Liver (tissue), 9 donors: ENCODE results near the gene SLTM. TPM values are rescaled to one million over a fixed set of nuclear protein-coding genes. Genes with fewer than 3 reads are reported as not detected.
A peak's percentile ranks its signal among the peaks of the same experiment; 100 is the strongest.

ENCODE experiments used
- DNase-seq: peaks from one replicate; pipeline ENCODE4 v3.0.0-alpha.2; 2017; ENCODE audit warnings: low spot score
- H3K27ac ChIP-seq, 2 donors: one replicate each; pipeline ENCODE4 v1.7.0; 2013; ENCODE audit warnings: inconsistent platforms in 2 of 2, low read length in 2 of 2, control low read depth in 1 of 2, low read depth in 1 of 2, mild to moderate bottlenecking in 1 of 2
- H3K27me3 ChIP-seq, 4 donors: one replicate each; pipeline versions ENCODE4 v1.6.1 to v1.7.0; 2013; ENCODE audit warnings: low read length in 3 of 4, inconsistent platforms in 1 of 4, mild to moderate bottlenecking in 1 of 4, moderate library complexity in 1 of 4; ENCODE audit not compliant: control insufficient read depth in 4 of 4, insufficient read depth in 4 of 4
- H3K36me3 ChIP-seq, 4 donors: one replicate each; pipeline versions ENCODE4 v1.6.1 to v1.7.0; 2013; ENCODE audit warnings: low read length in 3 of 4, mild to moderate bottlenecking in 3 of 4, low read depth in 1 of 4, moderate library complexity in 1 of 4; ENCODE audit not compliant: control insufficient read depth in 4 of 4, insufficient read depth in 3 of 4
- H3K4me1 ChIP-seq, 4 donors: one replicate each; pipeline versions ENCODE4 v1.6.1 to v1.7.0; 2013; ENCODE audit warnings: low read length in 3 of 4, mild to moderate bottlenecking in 3 of 4, moderate library complexity in 1 of 4; ENCODE audit not compliant: control insufficient read depth in 4 of 4, insufficient read depth in 4 of 4
- H3K4me3 ChIP-seq, 3 donors: one replicate each; pipeline versions ENCODE4 v1.6.1 to v1.7.0; 2013; ENCODE audit warnings: low read length in 3 of 3, control low read depth in 1 of 3, low read depth in 1 of 3, mild to moderate bottlenecking in 1 of 3
- H3K9ac ChIP-seq, 2 donors: one replicate each; pipeline ENCODE4 v1.7.0; 2013; ENCODE audit warnings: low read length in 2 of 2, mild to moderate bottlenecking in 2 of 2, moderate library complexity in 2 of 2, control low read depth in 1 of 2, low read depth in 1 of 2
- H3K9me3 ChIP-seq, 4 donors: one replicate each; pipeline versions ENCODE4 v1.6.1 to v1.7.0; 2013; ENCODE audit warnings: low read length in 3 of 4; ENCODE audit not compliant: control insufficient read depth in 4 of 4
- EGR1 ChIP-seq, 2 donors: IDR thresholded peaks; 2 replicates each; pipeline ENCODE4 v1.6.1; 2016 to 2018; ENCODE audit warnings: antibody characterized with exemption in 2 of 2, low read depth in 2 of 2
- FOXA1 ChIP-seq: IDR thresholded peaks from 2 replicates; pipeline ENCODE4 v1.6.1; 2016; ENCODE audit warnings: antibody characterized with exemption
- FOXA2 ChIP-seq: IDR thresholded peaks from 2 replicates; pipeline ENCODE4 v1.6.1; 2016; ENCODE audit warnings: antibody characterized with exemption
- GABPA ChIP-seq, 2 donors: IDR thresholded peaks in 1 of 2; conservative IDR thresholded peaks in 1 of 2; 2 replicates each; pipeline ENCODE4 v1.6.1; 2016; ENCODE audit warnings: antibody characterized with exemption in 2 of 2, mild to moderate bottlenecking in 1 of 2, moderate library complexity in 1 of 2
- HNF4A ChIP-seq, 2 donors: conservative IDR thresholded peaks; 2 replicates each; pipeline ENCODE4 v1.6.1; 2016; ENCODE audit warnings: antibody characterized with exemption in 2 of 2, mild to moderate bottlenecking in 2 of 2
- HNF4G ChIP-seq: IDR thresholded peaks from 2 replicates; pipeline ENCODE4 v1.6.1; 2016; ENCODE audit warnings: antibody characterized with exemption
- JUND ChIP-seq, 2 donors: IDR thresholded peaks; 2 replicates each; pipeline ENCODE4 v1.6.1; 2016; ENCODE audit warnings: antibody characterized with exemption in 2 of 2
- NR2F2 ChIP-seq: IDR thresholded peaks from 2 replicates; pipeline ENCODE4 v1.6.1; 2016; ENCODE audit warnings: antibody characterized with exemption
- RAD21 ChIP-seq, 2 donors: IDR thresholded peaks; 2 replicates each; pipeline ENCODE4 v1.6.1; 2016; ENCODE audit warnings: antibody characterized with exemption in 2 of 2, mild to moderate bottlenecking in 2 of 2
- RXRA ChIP-seq, 2 donors: IDR thresholded peaks; 2 replicates each; pipeline ENCODE4 v1.6.1; 2017 to 2018; ENCODE audit warnings: antibody characterized with exemption in 2 of 2, mild to moderate bottlenecking in 1 of 2
- SP1 ChIP-seq: IDR thresholded peaks from 2 replicates; pipeline ENCODE4 v1.6.1; 2018; ENCODE audit warnings: antibody characterized with exemption, mild to moderate bottlenecking
- TAF1 ChIP-seq: conservative IDR thresholded peaks from 2 replicates; pipeline ENCODE4 v1.6.1; 2016; ENCODE audit warnings: antibody characterized with exemption, mild to moderate bottlenecking
- YY1 ChIP-seq: IDR thresholded peaks from 2 replicates; pipeline ENCODE4 v1.6.1; 2016; ENCODE audit warnings: antibody characterized with exemption, mild to moderate bottlenecking
- WGBS: extraction: QIAGEN DNeasy Blood & Tissue Kit; methylation state at CpG from one replicate; pipeline ENCODE4 v1.1.7; 2013; 5-methylcytosine and 5-hydroxymethylcytosine counted together
- polyA plus RNA-seq, 2 donors: library from polyadenylated mRNA; stranded (reverse) in 1 of 2; unstranded in 1 of 2; fragments of 200-250 nt in 1 of 2; fragments of >200 nt in 1 of 2; fragmentation: Nextera tagmentation in 1 of 2; extraction: Ambion mirVana in 1 of 2; gene quantifications; one replicate each; pipeline versions ENCODE4 v1.2.1 to v1.2.3, GENCODE V29; 2013 to 2015
- total RNA-seq, 2 donors: library from RNA; depleted of rRNA; stranded (reverse); fragments of >200 nt; gene quantifications; one replicate each; pipeline ENCODE4 v1.2.3, GENCODE V29; 2014
- TF ChIP-seq, protein P1 (sequence below): IDR thresholded peaks from 2 replicates; pipeline ENCODE4 v1.6.1; 2016; ENCODE audit warnings: antibody characterized with exemption, mild to moderate bottlenecking
- TF ChIP-seq, protein P2 (sequence below): IDR thresholded peaks from 2 replicates; pipeline ENCODE4 v1.6.1; 2016; ENCODE audit warnings: antibody characterized with exemption
- TF ChIP-seq, protein P3 (sequence below): IDR thresholded peaks from 2 replicates; pipeline ENCODE4 v1.6.1; 2016; ENCODE audit warnings: antibody characterized with exemption
- TF ChIP-seq, protein P4 (sequence below): fragments of 150-350 bp; IDR thresholded peaks from 2 replicates; pipeline ENCODE4 v1.5.1; 2017; ENCODE audit warnings: improper control_type of control experiment, low read depth, low read length; ENCODE audit not compliant: missing input control
- donor health status: healthy.
- donor health status: healthy.
- donor health status: healthy.
- donor health status: healthy.
- donor health status: healthy.

SLTM gene
- total and polyA plus RNA-seq, 4 donors: 20.4 to 78.1 (median 50.1) TPM

DNA sequence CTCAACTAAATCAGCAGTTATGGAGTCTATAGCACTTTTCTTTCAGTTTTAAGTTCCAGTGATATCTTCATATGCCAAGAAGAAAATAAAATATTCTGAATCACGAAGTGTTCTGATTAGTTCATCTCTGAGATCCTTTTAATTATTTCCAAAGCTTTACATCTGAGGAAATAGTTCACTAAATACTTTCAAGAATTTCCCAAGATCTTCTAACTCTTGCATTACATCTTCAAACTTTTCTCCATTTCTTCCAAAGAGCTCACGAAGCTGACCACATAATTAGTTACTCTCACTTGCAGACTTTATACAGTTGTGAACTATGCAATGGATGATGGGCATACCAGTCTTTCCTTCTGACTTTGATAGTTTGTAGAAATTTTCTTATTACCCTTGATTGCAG, 49.8 kb upstream of the SLTM start:
- DNase-seq: no peak
- 86% methylated on average over 2 of the region's 2 CpGs for WGBS
- no peaks in the 10 kb centered on the region for H3K36me3 ChIP-seq
- peaks cover 0 to 11% (median 0%) of the 10 kb centered on the region in 4 donors for H3K4me1 ChIP-seq
- H3K27ac ChIP-seq: no peak overlapping the region
- TF ChIP-seq FOXA1: no peak
- TF ChIP-seq, protein P1, sequence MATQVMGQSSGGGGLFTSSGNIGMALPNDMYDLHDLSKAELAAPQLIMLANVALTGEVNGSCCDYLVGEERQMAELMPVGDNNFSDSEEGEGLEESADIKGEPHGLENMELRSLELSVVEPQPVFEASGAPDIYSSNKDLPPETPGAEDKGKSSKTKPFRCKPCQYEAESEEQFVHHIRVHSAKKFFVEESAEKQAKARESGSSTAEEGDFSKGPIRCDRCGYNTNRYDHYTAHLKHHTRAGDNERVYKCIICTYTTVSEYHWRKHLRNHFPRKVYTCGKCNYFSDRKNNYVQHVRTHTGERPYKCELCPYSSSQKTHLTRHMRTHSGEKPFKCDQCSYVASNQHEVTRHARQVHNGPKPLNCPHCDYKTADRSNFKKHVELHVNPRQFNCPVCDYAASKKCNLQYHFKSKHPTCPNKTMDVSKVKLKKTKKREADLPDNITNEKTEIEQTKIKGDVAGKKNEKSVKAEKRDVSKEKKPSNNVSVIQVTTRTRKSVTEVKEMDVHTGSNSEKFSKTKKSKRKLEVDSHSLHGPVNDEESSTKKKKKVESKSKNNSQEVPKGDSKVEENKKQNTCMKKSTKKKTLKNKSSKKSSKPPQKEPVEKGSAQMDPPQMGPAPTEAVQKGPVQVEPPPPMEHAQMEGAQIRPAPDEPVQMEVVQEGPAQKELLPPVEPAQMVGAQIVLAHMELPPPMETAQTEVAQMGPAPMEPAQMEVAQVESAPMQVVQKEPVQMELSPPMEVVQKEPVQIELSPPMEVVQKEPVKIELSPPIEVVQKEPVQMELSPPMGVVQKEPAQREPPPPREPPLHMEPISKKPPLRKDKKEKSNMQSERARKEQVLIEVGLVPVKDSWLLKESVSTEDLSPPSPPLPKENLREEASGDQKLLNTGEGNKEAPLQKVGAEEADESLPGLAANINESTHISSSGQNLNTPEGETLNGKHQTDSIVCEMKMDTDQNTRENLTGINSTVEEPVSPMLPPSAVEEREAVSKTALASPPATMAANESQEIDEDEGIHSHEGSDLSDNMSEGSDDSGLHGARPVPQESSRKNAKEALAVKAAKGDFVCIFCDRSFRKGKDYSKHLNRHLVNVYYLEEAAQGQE: no peak
- TF ChIP-seq, protein P2, sequence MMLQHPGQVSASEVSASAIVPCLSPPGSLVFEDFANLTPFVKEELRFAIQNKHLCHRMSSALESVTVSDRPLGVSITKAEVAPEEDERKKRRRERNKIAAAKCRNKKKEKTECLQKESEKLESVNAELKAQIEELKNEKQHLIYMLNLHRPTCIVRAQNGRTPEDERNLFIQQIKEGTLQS: no peak
- no peak for TF ChIP-seq NR2F2
- TF ChIP-seq, protein P3, sequence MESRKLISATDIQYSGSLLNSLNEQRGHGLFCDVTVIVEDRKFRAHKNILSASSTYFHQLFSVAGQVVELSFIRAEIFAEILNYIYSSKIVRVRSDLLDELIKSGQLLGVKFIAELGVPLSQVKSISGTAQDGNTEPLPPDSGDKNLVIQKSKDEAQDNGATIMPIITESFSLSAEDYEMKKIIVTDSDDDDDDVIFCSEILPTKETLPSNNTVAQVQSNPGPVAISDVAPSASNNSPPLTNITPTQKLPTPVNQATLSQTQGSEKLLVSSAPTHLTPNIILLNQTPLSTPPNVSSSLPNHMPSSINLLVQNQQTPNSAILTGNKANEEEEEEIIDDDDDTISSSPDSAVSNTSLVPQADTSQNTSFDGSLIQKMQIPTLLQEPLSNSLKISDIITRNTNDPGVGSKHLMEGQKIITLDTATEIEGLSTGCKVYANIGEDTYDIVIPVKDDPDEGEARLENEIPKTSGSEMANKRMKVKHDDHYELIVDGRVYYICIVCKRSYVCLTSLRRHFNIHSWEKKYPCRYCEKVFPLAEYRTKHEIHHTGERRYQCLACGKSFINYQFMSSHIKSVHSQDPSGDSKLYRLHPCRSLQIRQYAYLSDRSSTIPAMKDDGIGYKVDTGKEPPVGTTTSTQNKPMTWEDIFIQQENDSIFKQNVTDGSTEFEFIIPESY: no peak
- no peak for TF ChIP-seq TAF1
- no peak for TF ChIP-seq GABPA (IDR thresholded peaks at IDR 0.05 in 1 of 2, conservative IDR thresholded peaks at IDR 0.05 in 1 of 2)
- no peak for TF ChIP-seq SP1
- no peak for TF ChIP-seq JUND (IDR thresholded peaks at IDR 0.05)
- no peak for TF ChIP-seq YY1
- no peak for TF ChIP-seq FOXA2
- TF ChIP-seq EGR1 (IDR thresholded peaks at IDR 0.05; ENCODE audit: low read depth in 2 of 2): no peak
- TF ChIP-seq HNF4A (conservative IDR thresholded peaks at IDR 0.05): no peak
- no peak for TF ChIP-seq RXRA (IDR thresholded peaks at IDR 0.05)
- TF ChIP-seq HNF4G: no peak
- TF ChIP-seq, protein P4, sequence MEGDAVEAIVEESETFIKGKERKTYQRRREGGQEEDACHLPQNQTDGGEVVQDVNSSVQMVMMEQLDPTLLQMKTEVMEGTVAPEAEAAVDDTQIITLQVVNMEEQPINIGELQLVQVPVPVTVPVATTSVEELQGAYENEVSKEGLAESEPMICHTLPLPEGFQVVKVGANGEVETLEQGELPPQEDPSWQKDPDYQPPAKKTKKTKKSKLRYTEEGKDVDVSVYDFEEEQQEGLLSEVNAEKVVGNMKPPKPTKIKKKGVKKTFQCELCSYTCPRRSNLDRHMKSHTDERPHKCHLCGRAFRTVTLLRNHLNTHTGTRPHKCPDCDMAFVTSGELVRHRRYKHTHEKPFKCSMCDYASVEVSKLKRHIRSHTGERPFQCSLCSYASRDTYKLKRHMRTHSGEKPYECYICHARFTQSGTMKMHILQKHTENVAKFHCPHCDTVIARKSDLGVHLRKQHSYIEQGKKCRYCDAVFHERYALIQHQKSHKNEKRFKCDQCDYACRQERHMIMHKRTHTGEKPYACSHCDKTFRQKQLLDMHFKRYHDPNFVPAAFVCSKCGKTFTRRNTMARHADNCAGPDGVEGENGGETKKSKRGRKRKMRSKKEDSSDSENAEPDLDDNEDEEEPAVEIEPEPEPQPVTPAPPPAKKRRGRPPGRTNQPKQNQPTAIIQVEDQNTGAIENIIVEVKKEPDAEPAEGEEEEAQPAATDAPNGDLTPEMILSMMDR: no peak
- H3K9me3 ChIP-seq: no peaks in the 10 kb centered on the region
- H3K9ac ChIP-seq: no peak overlapping the region
- H3K27me3 ChIP-seq: no peaks in the 10 kb centered on the region
- no peak overlapping the region for H3K4me3 ChIP-seq

DNA sequence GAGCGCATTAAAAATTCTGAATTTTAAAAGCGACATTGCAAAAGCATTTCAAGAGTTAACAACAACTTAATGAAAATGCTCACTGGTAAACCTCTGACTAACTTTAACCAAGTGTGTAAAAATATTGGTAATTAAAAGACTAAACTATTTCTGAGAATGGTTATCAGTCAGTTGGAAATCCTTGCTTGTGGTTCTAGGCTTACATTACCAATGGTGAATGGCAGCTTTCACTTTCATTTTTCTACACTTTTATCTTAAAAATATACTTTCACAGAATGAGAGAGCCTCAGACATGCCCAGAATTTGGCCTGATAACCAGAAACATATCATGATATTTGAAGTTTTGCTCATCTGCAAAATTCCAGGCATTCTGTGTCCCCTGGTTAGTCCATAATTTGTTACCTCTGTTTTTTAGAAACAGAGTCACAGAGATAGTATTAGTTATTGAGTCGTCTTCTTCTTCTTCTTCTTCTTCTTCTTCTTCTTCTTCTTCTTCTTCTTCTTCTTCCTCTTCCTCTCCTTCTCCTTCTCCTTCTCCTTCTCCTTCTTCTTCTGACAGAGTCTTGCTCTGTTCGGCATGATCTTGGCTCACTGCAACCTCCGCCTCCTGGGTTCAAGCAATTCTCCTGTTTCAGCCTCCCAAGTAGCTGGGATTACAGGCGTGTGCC, 48.5 kb upstream of the SLTM start:
- Histone ChIP-seq H3K36me3 (no peaks in the 10 kb centered on the region), H3K9ac (peak overlapping the region in 1 of 2 donors; percentile 21), H3K27me3 (no peaks in the 10 kb centered on the region), H3K9me3 (no peaks in the 10 kb centered on the region), H3K27ac (no peak overlapping the region), H3K4me3 (no peak overlapping the region), H3K4me1 (peaks cover 0 to 11% (median 0%) of the 10 kb centered on the region in 4 donors)
- WGBS: 79% methylated on average over 6 of the region's 6 CpGs
- no peak for DNase-seq
- TF ChIP-seq RXRA (IDR thresholded peaks at IDR 0.05) (no peak), HNF4A (conservative IDR thresholded peaks at IDR 0.05) (no peak), FOXA2 (no peak), JUND (IDR thresholded peaks at IDR 0.05) (no peak), YY1 (no peak), RAD21 (IDR thresholded peaks at IDR 0.05) (no peak), EGR1 (IDR thresholded peaks at IDR 0.05; ENCODE audit: low read depth in 2 of 2) (no peak), SP1 (no peak), GABPA (IDR thresholded peaks at IDR 0.05 in 1 of 2, conservative IDR thresholded peaks at IDR 0.05 in 1 of 2) (no peak)
- TF ChIP-seq, protein P3: no peak
- TF ChIP-seq, protein P1: no peak
- TF ChIP-seq, protein P2: no peak
